ENCODE measurements around the gene PTCH2.
"Not testable (repeated sequence)": the region's sequence is repeated elsewhere in the genome, so short reads cannot be mapped to it uniquely, and the experiment has no call there.

The PTCH2 gene

GRCh38 chr1:44842486-44842861, 579 bp downstream of the PTCH2 start:
- no peak for DNase-seq (ENCODE audit: low spot score)

GRCh38 chr1:44839576-44839975, 3.5 kb downstream of the PTCH2 start:
- no peak for DNase-seq (ENCODE audit: low spot score)

- not testable (repeated sequence) for DNase-seq (ENCODE audit: low spot score)
Observed at GRCh38 chr1:44838294-44838693, 4.8 kb downstream of the PTCH2 start.

GRCh38 chr1:44835738-44836675, 7.0 kb downstream of the PTCH2 start:
- DNase-seq (ENCODE audit: low spot score), result peak; percentile 85

GRCh38 chr1:44834328-44834727, 8.7 kb downstream of the PTCH2 start:
- DNase-seq (ENCODE audit: low spot score), result no peak

GRCh38 chr1:44832056-44832705, 10.9 kb downstream of the PTCH2 start:
- DNase-seq (ENCODE audit: low spot score), result no peak

- DNase-seq (ENCODE audit: low spot score), result no peak
Observed at GRCh38 chr1:44831516-44831915, 11.5 kb downstream of the PTCH2 start.

- no peak for DNase-seq (ENCODE audit: low spot score)
Observed at GRCh38 chr1:44830900-44831304, 12.2 kb downstream of the PTCH2 start.

GRCh38 chr1:44829506-44830384, 13.3 kb downstream of the PTCH2 start:
- DNase-seq (ENCODE audit: low spot score), result no peak

GRCh38 chr1:44828841-44829440, 14.1 kb downstream of the PTCH2 start:
- DNase-seq (ENCODE audit: low spot score), result no peak

- no peak for DNase-seq (ENCODE audit: low spot score)
Observed at GRCh38 chr1:44828003-44828651, 14.9 kb downstream of the PTCH2 start.

GRCh38 chr1:44827197-44828002, 15.7 kb downstream of the PTCH2 start:
- no peak for DNase-seq (ENCODE audit: low spot score)

- no peak for DNase-seq (ENCODE audit: low spot score)
Observed at GRCh38 chr1:44826375-44827196, 16.5 kb downstream of the PTCH2 start.

- not testable (repeated sequence) for DNase-seq (ENCODE audit: low spot score)
Observed at GRCh38 chr1:44824392-44824791, 18.7 kb downstream of the PTCH2 start.

- DNase-seq (ENCODE audit: low spot score), result no peak
Observed at GRCh38 chr1:44822981-44823451, 20.0 kb downstream of the PTCH2 start.

GRCh38 chr1:44822131-44822701, 20.8 kb downstream of the PTCH2 start:
- DNase-seq (ENCODE audit: low spot score), result no peak

- DNase-seq (ENCODE audit: low spot score), result no peak
Observed at GRCh38 chr1:44821240-44821715, 21.8 kb downstream of the PTCH2 start.

GRCh38 chr1:44820328-44821239, 22.5 kb downstream of the PTCH2 start:
- DNase-seq (ENCODE audit: low spot score), result no peak
